ENCODE measurements around the gene CPEB1. TPM values are rescaled to one million over a fixed set of nuclear protein-coding genes. Genes with fewer than 3 reads are reported as not detected.

CPEB1 gene
- total and polyA plus RNA-seq, 2 donors (not counting 1 experiment from before 2014, with no cell fraction given), result 0.19 to 0.62 TPM

GRCh38 chr15:82635798-82636197 lies 11.4 kb downstream of the CPEB1 start:
- H3K27ac Mint-ChIP-seq, result no peak overlapping the region
- POLR2A ChIA-PET, result no interaction called here
- H3K4me3 Mint-ChIP-seq, result no peak overlapping the region
- CTCF ChIA-PET, result interaction anchor here (0.6 kb wide), 1 partner anchor 26 kb away, joined by 4 read pairs; no protein-coding TSS in a partner anchor
- Histone ChIP-seq H3K79me2 (ENCODE audit: control insufficient read depth, insufficient read depth, low read length) (no peaks in the 10 kb centered on the region), H3K9me3 (ENCODE audit: control extremely low read depth in 1 of 3, control insufficient read depth in 2 of 3, insufficient read depth in 1 of 3, low read length in 2 of 3) (no peaks in the 10 kb centered on the region), H3K27me3 (replicated peaks in 1 of 4; ENCODE audit: control extremely low read depth in 1 of 4, control insufficient read depth in 3 of 4, insufficient read depth in 4 of 4, low read length in 3 of 4) (peaks cover 0 to 28% (median 4%) of the 10 kb centered on the region in 4 experiments), H3K4me1 (ENCODE audit: control insufficient read depth in 2 of 2, insufficient read depth in 2 of 2, low read length in 2 of 2) (no peaks in the 10 kb centered on the region), H2AFZ (ENCODE audit: insufficient read depth, low read depth, low read length, poor library complexity, severe bottlenecking) (no peak overlapping the region), H3K36me3 (replicated peaks in 1 of 2; ENCODE audit: control extremely low read depth in 1 of 2, control insufficient read depth in 1 of 2, extremely low read depth in 1 of 2, insufficient read depth in 2 of 2, low read length in 1 of 2) (no peaks in the 10 kb centered on the region), H3K9ac (ENCODE audit: low read length) (no peak overlapping the region), H3K4me2 (replicated peaks; ENCODE audit: low read depth, low read length, poor library complexity, severe bottlenecking) (no peak overlapping the region), H4K20me1 (ENCODE audit: control insufficient read depth, insufficient read depth, low read length, poor library complexity, severe bottlenecking) (no peaks in the 10 kb centered on the region), H3K27ac (ENCODE audit: low read length in 2 of 2) (no peak overlapping the region), H3K4me3 (ENCODE audit: control extremely low read depth in 1 of 5, extremely low read depth in 1 of 5, insufficient read depth in 1 of 5, low read depth in 2 of 5, low read length in 4 of 5) (no peak overlapping the region)
- no peaks in the 10 kb centered on the region for H3K9me3 Mint-ChIP-seq (ENCODE audit: insufficient read depth)
- no peak for TF ChIP-seq EZH2 (IDR thresholded peaks at IDR 0.05; ENCODE audit: borderline replicate concordance, insufficient read depth, low read depth, low read length, poor library complexity, severe bottlenecking)
- TF ChIP-seq CTCF (IDR thresholded peaks at IDR 0.05), result no peak
- intact Hi-C loops (cut with micrococcal nuclease), result no loop called here
- no peak for DNase-seq
- H3K27me3 Mint-ChIP-seq, result peaks cover 45% of the 10 kb centered on the region
- WGBS (ENCODE audit: insufficient coverage), result 54% methylated on average over 2 of the region's 2 CpGs
- ATAC-seq (ENCODE audit: low read depth), result no peak
- H3K4me1 Mint-ChIP-seq, result no peaks in the 10 kb centered on the region

GRCh38 chr15:82630033-82630432 lies 17.1 kb downstream of the CPEB1 start:
- H3K27ac Mint-ChIP-seq, result no peak overlapping the region
- TF ChIP-seq CTCF (IDR thresholded peaks at IDR 0.05) (no peak), EZH2 (IDR thresholded peaks at IDR 0.05; ENCODE audit: borderline replicate concordance, insufficient read depth, low read depth, low read length, poor library complexity, severe bottlenecking) (no peak)
- H3K4me2 ChIP-seq (replicated peaks; ENCODE audit: low read depth, low read length, poor library complexity, severe bottlenecking), result no peak overlapping the region
- no peaks in the 10 kb centered on the region for H3K36me3 ChIP-seq (replicated peaks in 1 of 2; ENCODE audit: control extremely low read depth in 1 of 2, control insufficient read depth in 1 of 2, extremely low read depth in 1 of 2, insufficient read depth in 2 of 2, low read length in 1 of 2)
- no peaks in the 10 kb centered on the region for H3K9me3 ChIP-seq (ENCODE audit: control extremely low read depth in 1 of 3, control insufficient read depth in 2 of 3, insufficient read depth in 1 of 3, low read length in 2 of 3)
- no peaks in the 10 kb centered on the region for H3K4me1 Mint-ChIP-seq
- H3K79me2 ChIP-seq (ENCODE audit: control insufficient read depth, insufficient read depth, low read length), result no peaks in the 10 kb centered on the region
- H2AFZ ChIP-seq (ENCODE audit: insufficient read depth, low read depth, low read length, poor library complexity, severe bottlenecking), result no peak overlapping the region
- H3K9me3 Mint-ChIP-seq (ENCODE audit: insufficient read depth), result no peaks in the 10 kb centered on the region
- H3K4me3 ChIP-seq (ENCODE audit: control extremely low read depth in 1 of 5, extremely low read depth in 1 of 5, insufficient read depth in 1 of 5, low read depth in 2 of 5, low read length in 4 of 5), result no peak overlapping the region
- POLR2A ChIA-PET, result no interaction called here
- WGBS (ENCODE audit: insufficient coverage), result 86% methylated on average over 2 of the region's 4 CpGs
- CTCF ChIA-PET, result no interaction called here
- H3K27me3 ChIP-seq (replicated peaks in 1 of 4; ENCODE audit: control extremely low read depth in 1 of 4, control insufficient read depth in 3 of 4, insufficient read depth in 4 of 4, low read length in 3 of 4), result peaks cover 0 to 5% (median 2%) of the 10 kb centered on the region in 4 experiments
- intact Hi-C loops (cut with micrococcal nuclease), result no loop called here
- no peaks in the 10 kb centered on the region for H3K4me1 ChIP-seq (ENCODE audit: control insufficient read depth in 2 of 2, insufficient read depth in 2 of 2, low read length in 2 of 2)
- no peak overlapping the region for H3K9ac ChIP-seq (ENCODE audit: low read length)
- no peak for DNase-seq
- no peak overlapping the region for H3K4me3 Mint-ChIP-seq
- H3K27me3 Mint-ChIP-seq, result peaks cover 8% of the 10 kb centered on the region
- ATAC-seq (ENCODE audit: low read depth), result no peak
- H3K27ac ChIP-seq (ENCODE audit: low read length in 2 of 2), result no peak overlapping the region
- H4K20me1 ChIP-seq (ENCODE audit: control insufficient read depth, insufficient read depth, low read length, poor library complexity, severe bottlenecking), result no peaks in the 10 kb centered on the region

Measured in B cell (primary cell).